ENCODE measurements around the gene KIR2DL4.

- TF ChIP-seq TAF1 (conservative IDR thresholded peaks at IDR 0.05) (no peak), RAD21 (IDR thresholded peaks at IDR 0.05) (no peak), CTCF (IDR thresholded peaks at IDR 0.05; ENCODE audit: low read depth, low read length, missing input control) (no peak), ATF3 (IDR thresholded peaks at IDR 0.05) (no peak), RXRA (IDR thresholded peaks at IDR 0.05) (no peak), YY1 (IDR thresholded peaks at IDR 0.05) (no peak), MAX (IDR thresholded peaks at IDR 0.05) (no peak), REST (IDR thresholded peaks at IDR 0.05) (no peak)
These were observed 14.5 kb downstream of the KIR2DL4 start for GRCh38 chr19:54817670-54818536.
